Karpas-422 (cell line): Measurements from ENCODE around the gene IRAK1BP1. TPM values are rescaled to one million over a fixed set of nuclear protein-coding genes. Genes with fewer than 3 reads are reported as not detected.
"Not testable (repeated sequence)": the region's sequence is repeated elsewhere in the genome, so short reads cannot be mapped to it uniquely, and the experiment has no call there.

Experiments
- DNase-seq: peaks from one replicate; pipeline ENCODE4 v3.0.0-alpha.2; 2015
- H2AFZ ChIP-seq: fragments of 200-600 bp; sonication (generic); 2 replicates; pipeline ENCODE4 v1.6.1; 2014; ENCODE audit warnings: antibody characterized with exemption, low read length, mixed read lengths
- H3K27ac ChIP-seq: fragments of 200-600 bp; sonication (generic); 2 replicates; pipeline ENCODE4 v1.5.1; 2014; ENCODE audit warnings: mild to moderate bottlenecking, low read length, moderate library complexity
- H3K27me3 ChIP-seq: fragments of 200-600 bp; sonication (generic); 2 replicates; pipeline ENCODE4 v1.6.1; 2014; ENCODE audit warnings: low read length, mixed read lengths
- H3K36me3 ChIP-seq: fragments of 200-600 bp; sonication (generic); 2 replicates; pipeline ENCODE4 v1.6.1; 2014; ENCODE audit warnings: low read length, mixed read lengths; ENCODE audit not compliant: insufficient read depth
- H3K4me1 ChIP-seq: fragments of 200-600 bp; sonication (generic); 2 replicates; pipeline ENCODE4 v1.6.1; 2014; ENCODE audit warnings: mild to moderate bottlenecking, low read length, mixed read lengths
- H3K4me2 ChIP-seq: fragments of 200-600 bp; sonication (generic); 2 replicates; pipeline ENCODE4 v1.6.1; 2014; ENCODE audit warnings: low read length, low read depth, mild to moderate bottlenecking; ENCODE audit not compliant: poor library complexity, severe bottlenecking
- H3K4me3 ChIP-seq: fragments of 200-600 bp; sonication (generic); 2 replicates; pipeline ENCODE4 v1.5.1; 2014; ENCODE audit warnings: mild to moderate bottlenecking, antibody characterized with exemption, low read length, mixed read lengths
- H3K79me2 ChIP-seq: fragments of 200-600 bp; sonication (generic); 2 replicates; pipeline ENCODE4 v1.6.1; 2014; ENCODE audit warnings: mild to moderate bottlenecking, low read length, mixed read lengths
- H3K9ac ChIP-seq: fragments of 200-600 bp; sonication (generic); 2 replicates; pipeline ENCODE4 v1.6.0; 2014; ENCODE audit warnings: low read length
- H3K9me2 ChIP-seq: fragments of 200-600 bp; sonication (generic), shearing (Covaris generic); replicated peaks from 2 replicates; pipeline ENCODE4 v1.6.0; 2014; ENCODE audit warnings: mild to moderate bottlenecking, low read length, moderate library complexity; ENCODE audit not compliant: insufficient read depth
- H3K9me3 ChIP-seq: fragments of 300-700, 200-600 bp; sonication (generic); 2 replicates; pipeline ENCODE4 v1.6.1; 2014; ENCODE audit warnings: low read length, mixed read lengths
- H4K20me1 ChIP-seq: fragments of 200-600 bp; sonication (generic); 2 replicates; pipeline ENCODE4 v1.6.1; 2014; ENCODE audit warnings: mild to moderate bottlenecking, antibody characterized with exemption, low read length, low read depth; ENCODE audit not compliant: insufficient read depth
- total RNA-seq: library from RNA; depleted of rRNA; stranded (reverse); fragments of >200 nt; shearing (Covaris generic); gene quantifications from 2 replicates; pipeline ENCODE4 v1.2.3, GENCODE V29; 2014; ENCODE audit warnings: low replicate concordance

Gene IRAK1BP1
- total RNA-seq, 1 experiment from 2014 or later, result 16.5 TPM

- not testable (repeated sequence) for H3K27ac ChIP-seq, H3K9me2 ChIP-seq, H3K9ac ChIP-seq, H3K36me3 ChIP-seq, H3K79me2 ChIP-seq, H3K27me3 ChIP-seq, H2AFZ ChIP-seq, H3K4me2 ChIP-seq, DNase-seq, H3K4me3 ChIP-seq, H4K20me1 ChIP-seq, H3K4me1 ChIP-seq
- peaks cover 13% of the 10 kb centered on the region for H3K9me3 ChIP-seq
Observed at GRCh38 chr6:78921168-78921567, 53.8 kb downstream of the IRAK1BP1 start.

GRCh38 chr6:78925317-78925716, 58.0 kb downstream of the IRAK1BP1 start:
- Histone ChIP-seq H3K27ac (no peak overlapping the region), H3K4me2 (no peak overlapping the region), H3K9ac (no peak overlapping the region), H4K20me1 (no peaks in the 10 kb centered on the region), H3K9me3 (peaks cover 3% of the 10 kb centered on the region; the same call in 1 of the 2 replicates), H3K27me3 (no peaks in the 10 kb centered on the region), H2AFZ (no peak overlapping the region), H3K9me2 (no peaks in the 10 kb centered on the region), H3K4me1 (no peaks in the 10 kb centered on the region), H3K4me3 (no peak overlapping the region), H3K36me3 (no peaks in the 10 kb centered on the region), H3K79me2 (no peaks in the 10 kb centered on the region)
- DNase-seq, result no peak

GRCh38 chr6:78935553-78935952, 68.2 kb downstream of the IRAK1BP1 start:
- no peak overlapping the region for H3K27ac ChIP-seq
- no peaks in the 10 kb centered on the region for H3K27me3 ChIP-seq
- H3K4me3 ChIP-seq, result no peak overlapping the region
- H3K4me1 ChIP-seq, result no peaks in the 10 kb centered on the region
- no peaks in the 10 kb centered on the region for H3K9me2 ChIP-seq
- no peaks in the 10 kb centered on the region for H3K9me3 ChIP-seq
- H2AFZ ChIP-seq, result no peak overlapping the region
- H4K20me1 ChIP-seq, result 0 out of 2 replicates have a peak, but pooled peaks cover 6% of the 10 kb centered on the region
- H3K36me3 ChIP-seq, result peaks cover 48% of the 10 kb centered on the region; the same call in 1 of the 2 replicates
- no peak overlapping the region for H3K4me2 ChIP-seq
- H3K9ac ChIP-seq, result no peak overlapping the region
- DNase-seq, result no peak
- H3K79me2 ChIP-seq, result no peaks in the 10 kb centered on the region

GRCh38 chr6:78936515-78936914, 69.2 kb downstream of the IRAK1BP1 start:
- peaks cover 57% of the 10 kb centered on the region; the same call in 1 of the 2 replicates for H3K36me3 ChIP-seq
- H3K79me2 ChIP-seq, result no peaks in the 10 kb centered on the region
- no peak overlapping the region for H3K4me3 ChIP-seq

GRCh38 chr6:78942446-78942845, 75.1 kb downstream of the IRAK1BP1 start:
- H3K9me3 ChIP-seq, result no peaks in the 10 kb centered on the region
- peaks cover 83% of the 10 kb centered on the region for H3K36me3 ChIP-seq
- H3K9me2 ChIP-seq, result no peaks in the 10 kb centered on the region
- H3K27me3 ChIP-seq, result no peaks in the 10 kb centered on the region
- H3K27ac ChIP-seq, result no peak overlapping the region
- H3K4me1 ChIP-seq, result no peaks in the 10 kb centered on the region
- H2AFZ ChIP-seq, result no peak overlapping the region
- no peaks in the 10 kb centered on the region for H4K20me1 ChIP-seq
- H3K4me2 ChIP-seq, result no peak overlapping the region
- H3K4me3 ChIP-seq, result no peak overlapping the region
- no peak for DNase-seq
- peaks cover 7% of the 10 kb centered on the region; the same call in 1 of the 2 replicates for H3K79me2 ChIP-seq
- no peak overlapping the region for H3K9ac ChIP-seq

More at GRCh38 chr6:78936515-78936914, 69.2 kb downstream of the IRAK1BP1 start:
- no peak for DNase-seq
- Histone ChIP-seq H3K4me1 (no peaks in the 10 kb centered on the region), H3K4me2 (no peak overlapping the region), H3K27ac (no peak overlapping the region), H3K9me2 (no peaks in the 10 kb centered on the region), H3K9ac (no peak overlapping the region), H2AFZ (no peak overlapping the region), H3K27me3 (no peaks in the 10 kb centered on the region), H4K20me1 (0 out of 2 replicates have a peak, but pooled peaks cover 6% of the 10 kb centered on the region), H3K9me3 (no peaks in the 10 kb centered on the region)

- H3K4me3 ChIP-seq, result no peak overlapping the region
Observed at GRCh38 chr6:78947529-78947928, 80.2 kb downstream of the IRAK1BP1 start.

GRCh38 chr6:78947962-78948361, 80.6 kb downstream of the IRAK1BP1 start:
- H3K27ac ChIP-seq, result no peak overlapping the region
- H3K4me1 ChIP-seq, result no peaks in the 10 kb centered on the region
- H3K9ac ChIP-seq, result no peak overlapping the region
- H3K4me2 ChIP-seq, result no peak overlapping the region
- H3K4me3 ChIP-seq, result no peak overlapping the region
- no peaks in the 10 kb centered on the region for H4K20me1 ChIP-seq
- peaks cover 92% of the 10 kb centered on the region for H3K36me3 ChIP-seq
- no peak overlapping the region for H2AFZ ChIP-seq
- no peaks in the 10 kb centered on the region for H3K9me3 ChIP-seq
- no peaks in the 10 kb centered on the region for H3K27me3 ChIP-seq
- H3K79me2 ChIP-seq, result peaks cover 17% of the 10 kb centered on the region; the same call in 1 of the 2 replicates
- H3K9me2 ChIP-seq, result no peaks in the 10 kb centered on the region
- no peak for DNase-seq

More at GRCh38 chr6:78947529-78947928, 80.2 kb downstream of the IRAK1BP1 start:
- Histone ChIP-seq H3K27me3 (no peaks in the 10 kb centered on the region), H3K36me3 (peaks cover 89% of the 10 kb centered on the region), H4K20me1 (no peaks in the 10 kb centered on the region), H3K9ac (no peak overlapping the region), H3K27ac (no peak overlapping the region), H3K9me2 (no peaks in the 10 kb centered on the region), H3K79me2 (peaks cover 16% of the 10 kb centered on the region; the same call in 1 of the 2 replicates), H2AFZ (no peak overlapping the region), H3K4me2 (no peak overlapping the region), H3K9me3 (no peaks in the 10 kb centered on the region), H3K4me1 (no peaks in the 10 kb centered on the region)
- DNase-seq, result no peak

- no peak overlapping the region for H3K4me2 ChIP-seq
- DNase-seq, result no peak
- no peak overlapping the region for H3K27ac ChIP-seq
- H3K27me3 ChIP-seq, result no peaks in the 10 kb centered on the region
- H3K9ac ChIP-seq, result no peak overlapping the region
- no peak overlapping the region for H2AFZ ChIP-seq
- H3K9me3 ChIP-seq, result no peaks in the 10 kb centered on the region
- H3K79me2 ChIP-seq, result peaks cover 18% of the 10 kb centered on the region; the same call in 1 of the 2 replicates
- peaks cover 93% of the 10 kb centered on the region for H3K36me3 ChIP-seq
- H3K4me1 ChIP-seq, result no peaks in the 10 kb centered on the region
- no peaks in the 10 kb centered on the region for H4K20me1 ChIP-seq
- H3K9me2 ChIP-seq, result no peaks in the 10 kb centered on the region
- no peak overlapping the region for H3K4me3 ChIP-seq
Observed at GRCh38 chr6:78948785-78949184, 81.4 kb downstream of the IRAK1BP1 start.
